HG03159 (cell line): ENCODE results near the gene TMEM201.
"Not testable (repeated sequence)": the region's sequence is repeated elsewhere in the genome, so short reads cannot be mapped to it uniquely, and the experiment has no call there.

ENCODE experiments used
- ATAC-seq: cut with Tn5 transposase; IDR thresholded peaks from one replicate; pipeline ENCODE4 v1.9.1; 2021; ENCODE audit warnings: mild to moderate bottlenecking, moderate library complexity; ENCODE audit not compliant: unreplicated experiment

TMEM201 gene

DNA sequence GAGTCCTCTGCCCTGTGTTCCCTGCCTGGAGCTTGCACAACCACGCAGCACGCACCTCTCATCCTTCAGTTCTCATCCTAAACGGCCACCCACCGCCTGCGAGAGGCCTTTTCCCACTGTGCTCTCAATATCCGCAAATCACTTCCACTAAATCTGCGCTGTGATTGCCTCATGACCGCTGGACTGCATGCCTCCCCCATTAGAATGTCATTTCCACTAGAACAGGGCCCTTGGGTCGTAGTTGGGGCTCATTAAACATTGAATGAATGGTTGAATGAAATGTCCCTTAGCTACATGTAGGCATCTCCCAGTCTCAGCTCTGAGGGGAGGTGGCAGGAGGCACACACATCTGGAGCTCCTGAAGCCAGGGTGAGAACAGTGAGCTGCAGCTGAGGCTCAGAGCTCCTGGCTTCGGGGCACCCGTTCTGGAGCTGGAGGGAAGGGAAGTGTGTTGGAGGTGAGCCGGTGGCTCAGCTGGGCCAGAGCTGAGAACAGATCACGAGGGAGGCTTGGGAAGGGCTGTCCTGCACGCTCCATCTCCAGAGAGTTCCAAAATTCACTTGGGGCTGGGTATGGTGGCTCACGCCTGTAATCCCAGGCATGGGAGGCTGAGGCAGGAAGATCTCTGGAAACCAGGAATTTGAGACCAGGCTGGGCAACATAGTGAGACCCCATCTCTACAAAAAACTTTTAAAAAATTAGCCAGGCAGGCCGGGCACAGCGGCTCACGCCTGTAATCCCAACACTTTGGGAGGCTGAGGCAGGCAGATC, 30.4 kb downstream of the TMEM201 start:
- ATAC-seq: no peak

DNA sequence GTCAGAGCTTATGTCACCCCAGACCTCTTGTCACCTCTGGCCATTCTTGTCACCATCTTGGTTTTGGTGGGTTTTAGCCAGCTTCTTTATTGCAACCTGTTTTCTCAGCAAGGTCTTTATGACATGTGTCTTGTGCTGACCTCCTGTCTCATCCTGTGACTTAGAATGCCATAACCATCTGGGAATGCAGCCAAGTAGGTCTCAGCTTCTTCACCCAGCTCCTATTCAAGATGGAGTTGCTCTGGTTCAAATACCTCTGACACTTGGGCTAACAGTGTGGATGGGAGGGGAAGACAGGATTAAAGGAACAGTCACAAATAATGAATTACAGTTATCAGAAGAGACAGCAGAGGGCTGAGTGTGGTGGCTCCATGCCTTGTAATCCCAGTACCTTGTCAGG, 32.3 kb downstream of the TMEM201 start:
- ATAC-seq: no peak

DNA sequence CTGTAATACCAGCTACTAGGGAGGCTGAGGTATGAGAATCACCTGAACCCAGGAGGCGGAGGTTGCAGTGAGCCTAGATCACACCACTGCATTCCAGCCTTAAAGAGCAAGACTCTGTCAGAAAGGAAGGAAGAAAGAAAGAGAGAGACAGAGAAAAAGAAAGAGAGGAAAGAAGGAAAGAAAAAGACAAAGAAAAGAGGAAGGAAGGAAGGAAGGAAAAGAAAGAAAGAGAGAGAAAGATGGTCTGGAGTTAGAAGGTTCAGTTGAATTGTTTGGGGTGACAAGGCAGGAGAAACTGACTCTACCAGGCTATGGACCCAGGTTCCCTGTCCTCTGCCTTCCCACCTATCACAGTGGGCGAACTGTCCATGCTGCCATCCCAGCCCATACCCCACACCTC, 35.4 kb downstream of the TMEM201 start:
- no peak for ATAC-seq

DNA sequence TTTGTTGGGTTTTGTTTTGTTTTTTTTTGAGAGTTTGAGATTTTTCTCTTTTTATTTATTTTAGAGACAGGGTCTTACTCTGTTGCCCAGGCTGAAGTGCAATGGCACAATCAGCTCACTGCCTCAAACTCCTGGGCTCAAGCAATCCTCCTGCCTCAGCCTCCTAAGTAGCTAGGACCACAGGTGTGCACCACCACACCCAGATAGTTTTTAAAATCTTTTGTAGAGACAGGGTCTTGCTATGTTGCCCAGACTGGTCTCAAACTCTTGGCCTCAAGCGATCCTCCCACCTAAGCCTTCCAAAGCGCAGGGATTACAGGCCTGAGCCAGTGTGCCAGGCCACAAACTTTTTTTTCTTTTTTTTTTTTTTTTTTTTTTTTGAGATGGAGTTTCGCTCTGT, 36.3 kb downstream of the TMEM201 start:
- ATAC-seq: not testable (repeated sequence)

DNA sequence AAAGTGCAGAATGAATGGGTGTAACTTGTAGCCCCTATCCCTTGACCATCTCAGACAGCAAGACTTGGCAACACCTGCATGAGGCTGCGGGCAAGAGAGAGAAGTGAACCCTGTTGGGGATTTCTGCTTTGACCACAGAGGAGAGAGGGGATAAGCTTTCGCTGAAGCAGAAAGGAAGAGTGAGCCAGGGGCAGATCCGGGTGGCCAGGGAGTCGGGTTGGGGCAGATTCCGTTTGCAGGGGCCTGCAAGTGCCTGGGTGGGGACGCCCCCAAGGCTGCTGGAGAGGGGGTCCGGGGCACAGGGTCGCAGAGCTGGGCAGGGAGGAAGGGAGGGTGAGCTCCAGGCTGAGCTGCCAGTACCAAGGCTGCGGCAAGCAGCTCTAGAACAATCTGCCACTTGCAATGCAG, 37.5 kb downstream of the TMEM201 start:
- ATAC-seq: peak; percentile 42

DNA sequence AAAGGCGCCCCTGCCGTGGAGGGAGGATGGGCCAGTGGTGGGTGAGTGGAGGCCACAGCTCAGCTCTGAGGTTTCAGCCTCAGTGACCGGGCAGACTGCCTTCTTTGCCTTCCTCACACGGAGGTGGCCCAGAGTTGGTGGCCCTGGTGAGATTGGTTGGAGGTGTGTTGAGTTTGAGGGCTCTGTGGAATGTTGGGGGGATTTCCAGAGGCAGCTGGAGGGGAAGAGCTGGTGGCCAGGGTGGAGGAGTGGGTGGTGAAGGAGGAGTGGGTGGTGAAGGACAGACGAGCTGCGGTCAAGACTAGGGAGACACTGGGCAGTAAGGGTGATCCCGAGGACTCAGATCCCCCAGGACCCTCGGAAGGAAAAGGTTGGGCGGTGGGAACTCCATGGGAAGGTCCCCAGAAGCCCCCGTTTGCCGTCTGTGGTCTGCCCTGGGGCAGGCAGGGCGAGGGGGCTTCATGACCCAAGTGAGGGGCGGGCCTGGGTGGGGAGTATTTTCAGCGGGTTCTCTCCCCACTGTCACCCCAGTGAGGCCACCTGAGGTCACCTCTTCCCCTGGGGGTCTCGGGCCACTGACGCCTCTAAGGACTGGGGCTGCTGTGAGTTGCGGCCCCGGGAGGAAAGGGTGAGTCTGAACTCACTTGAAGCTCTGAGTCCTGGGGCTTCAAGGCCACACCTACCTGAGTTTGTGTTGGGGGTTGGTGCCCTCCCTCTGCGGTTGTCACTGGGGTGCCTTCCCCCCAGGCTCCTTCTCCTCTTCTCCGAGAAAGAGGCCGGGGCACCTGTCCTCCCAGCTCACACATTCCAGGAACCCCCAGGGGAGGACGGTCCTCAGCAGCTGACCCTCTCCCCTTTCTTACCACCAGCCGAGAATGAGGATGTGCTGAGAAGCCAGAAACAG, 40.1 kb downstream of the TMEM201 start:
- no peak for ATAC-seq

DNA sequence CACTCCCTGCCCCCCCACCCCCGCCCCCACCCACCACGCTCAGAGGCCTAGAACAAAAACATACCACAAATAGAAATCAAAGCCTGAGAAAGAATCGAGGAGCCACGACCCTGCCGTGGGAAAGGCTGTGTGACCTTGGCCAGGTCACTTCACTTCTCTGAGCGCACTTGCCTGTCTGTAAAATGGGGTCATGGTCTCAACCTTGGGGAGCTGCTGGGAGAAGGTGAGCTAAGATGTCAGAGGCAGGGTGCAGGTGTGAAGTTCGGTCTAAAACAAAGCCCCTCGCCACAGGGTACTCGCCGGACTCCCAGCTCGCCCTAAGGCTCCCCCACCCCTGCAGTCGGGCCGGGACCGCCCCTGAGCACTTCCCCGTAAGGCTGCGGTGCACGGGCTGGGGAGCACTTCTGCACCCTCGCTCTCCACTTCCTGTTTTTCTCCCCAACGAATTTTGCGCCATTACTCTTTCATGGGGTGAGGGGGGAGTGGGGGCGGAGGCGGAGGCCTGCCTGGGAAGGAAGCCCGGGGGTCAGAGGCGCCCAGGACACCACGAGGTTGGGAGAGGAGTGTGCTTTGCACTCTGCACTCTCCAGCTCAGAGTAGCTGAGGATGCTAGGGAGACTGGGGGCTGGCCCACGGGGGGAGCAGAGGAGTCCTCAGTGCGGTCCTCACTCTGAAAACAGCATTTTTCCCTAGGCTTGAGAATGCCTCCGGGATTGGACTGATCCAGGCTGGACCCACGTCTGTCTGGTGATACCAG, 40.9 kb downstream of the TMEM201 start:
- no peak for ATAC-seq

DNA sequence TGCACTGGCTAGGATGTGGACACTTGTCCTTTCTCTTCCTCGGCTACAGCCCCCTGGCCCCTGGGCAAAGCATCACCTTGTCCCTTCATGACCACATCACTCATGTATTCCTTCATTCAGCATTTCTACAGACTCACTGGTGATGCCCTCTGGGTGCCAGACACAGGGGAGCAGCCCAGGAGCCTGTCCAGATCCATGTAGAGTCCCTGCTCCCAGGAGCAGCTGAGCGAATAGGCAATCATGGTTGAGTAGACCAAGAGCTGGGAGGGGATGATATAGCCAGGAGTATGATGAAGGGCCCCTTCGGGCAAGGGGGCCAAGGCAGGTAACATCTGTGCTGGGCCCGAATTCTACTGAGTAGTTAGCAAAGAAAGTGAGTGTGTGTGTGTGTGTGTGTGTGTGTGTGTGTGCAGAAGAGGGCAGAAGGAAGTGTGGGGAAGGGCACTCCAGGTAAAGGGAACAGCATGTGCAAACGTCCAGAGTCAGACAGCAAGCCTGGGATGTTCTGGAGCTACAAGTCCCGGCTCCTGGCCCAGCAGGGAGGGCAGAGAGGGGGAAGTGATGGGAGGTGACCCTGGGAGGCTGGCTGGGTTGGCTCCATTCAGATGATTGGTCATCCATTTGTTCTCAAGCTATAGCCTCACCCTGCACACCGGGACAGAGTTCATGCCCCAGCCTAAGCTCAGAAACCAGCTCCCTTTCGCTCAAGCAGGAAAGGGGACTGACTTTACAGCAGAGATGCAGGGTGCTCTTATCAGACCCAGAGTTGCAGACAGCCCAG, 41.8 kb downstream of the TMEM201 start:
- no peak for ATAC-seq

DNA sequence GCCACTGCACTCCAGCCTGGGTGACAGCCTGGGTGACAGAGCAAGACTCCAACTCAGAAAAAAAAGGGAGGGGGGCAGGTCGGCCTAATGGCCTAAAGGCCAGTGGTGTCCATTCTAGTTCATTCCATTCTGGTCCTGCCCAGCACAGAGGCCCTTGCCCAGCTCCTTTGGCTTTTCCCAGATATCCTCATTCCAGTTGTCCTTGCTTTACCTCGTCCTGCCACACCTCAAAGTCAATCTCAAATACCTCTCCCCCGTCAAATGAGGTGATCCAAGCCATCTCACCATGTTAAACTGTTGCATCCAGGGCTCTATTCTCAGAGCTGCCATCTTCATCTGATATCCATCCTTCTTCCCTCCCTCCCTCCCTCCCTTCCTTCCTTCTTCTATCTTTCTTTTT, 42.9 kb downstream of the TMEM201 start:
- no peak for ATAC-seq

DNA sequence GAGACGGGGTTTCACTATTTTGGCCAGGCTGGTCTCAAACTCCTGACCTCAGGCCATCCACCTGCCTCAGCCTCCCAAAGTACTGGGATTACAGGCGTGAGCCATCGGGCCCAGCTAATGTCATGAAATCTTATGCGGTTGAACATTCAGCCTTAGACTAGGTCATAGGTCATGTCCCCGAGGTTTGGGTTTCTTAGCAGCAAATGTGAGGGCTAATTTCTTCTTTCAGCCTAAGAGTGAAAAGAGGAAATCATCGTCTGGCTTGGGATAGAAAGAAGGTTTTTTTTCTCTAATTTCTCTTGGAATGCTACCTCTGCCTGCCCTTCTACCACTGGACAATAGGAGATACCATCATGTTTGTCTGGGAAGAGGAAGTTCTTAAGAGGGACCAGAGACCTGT, 44.8 kb downstream of the TMEM201 start:
- ATAC-seq: no peak

DNA sequence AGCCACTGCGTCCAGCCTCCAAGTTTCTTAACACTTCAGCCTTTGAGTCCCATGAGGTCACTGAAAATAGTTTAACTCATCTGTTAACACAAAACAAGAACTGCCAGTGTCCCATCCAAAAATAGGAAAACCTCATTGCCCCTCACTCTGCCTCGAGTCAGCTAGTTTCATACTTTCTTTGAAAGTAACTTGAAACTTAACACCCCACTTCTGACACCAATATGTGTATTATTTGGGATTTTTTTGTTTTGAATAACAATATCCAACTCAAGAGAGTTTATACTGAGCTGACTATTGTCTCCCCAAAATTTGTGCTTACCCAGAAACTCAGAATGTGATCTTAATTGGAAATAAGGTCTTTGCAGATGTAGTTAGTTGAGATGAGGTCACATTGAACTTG, 45.9 kb downstream of the TMEM201 start:
- no peak for ATAC-seq

DNA sequence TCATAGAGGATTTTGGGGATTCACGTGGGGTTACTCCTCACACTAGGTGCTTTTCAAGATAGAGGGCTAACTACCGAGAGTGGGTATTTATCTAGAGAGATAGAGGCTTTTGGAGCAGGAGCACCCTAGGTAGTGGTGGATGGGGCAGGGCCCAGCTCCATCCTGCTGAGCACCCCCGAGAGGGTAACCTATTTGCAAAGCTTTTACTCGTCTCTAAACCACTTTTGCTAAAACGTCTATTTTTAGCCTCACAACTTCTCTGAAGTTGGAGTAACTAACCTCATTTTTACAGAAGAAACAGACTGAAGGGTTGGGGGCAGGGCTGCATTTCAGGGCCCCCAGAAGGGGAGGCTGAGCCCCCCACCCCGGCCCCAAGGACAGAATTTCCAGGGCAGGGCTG, 50.5 kb downstream of the TMEM201 start:
- no peak for ATAC-seq

DNA sequence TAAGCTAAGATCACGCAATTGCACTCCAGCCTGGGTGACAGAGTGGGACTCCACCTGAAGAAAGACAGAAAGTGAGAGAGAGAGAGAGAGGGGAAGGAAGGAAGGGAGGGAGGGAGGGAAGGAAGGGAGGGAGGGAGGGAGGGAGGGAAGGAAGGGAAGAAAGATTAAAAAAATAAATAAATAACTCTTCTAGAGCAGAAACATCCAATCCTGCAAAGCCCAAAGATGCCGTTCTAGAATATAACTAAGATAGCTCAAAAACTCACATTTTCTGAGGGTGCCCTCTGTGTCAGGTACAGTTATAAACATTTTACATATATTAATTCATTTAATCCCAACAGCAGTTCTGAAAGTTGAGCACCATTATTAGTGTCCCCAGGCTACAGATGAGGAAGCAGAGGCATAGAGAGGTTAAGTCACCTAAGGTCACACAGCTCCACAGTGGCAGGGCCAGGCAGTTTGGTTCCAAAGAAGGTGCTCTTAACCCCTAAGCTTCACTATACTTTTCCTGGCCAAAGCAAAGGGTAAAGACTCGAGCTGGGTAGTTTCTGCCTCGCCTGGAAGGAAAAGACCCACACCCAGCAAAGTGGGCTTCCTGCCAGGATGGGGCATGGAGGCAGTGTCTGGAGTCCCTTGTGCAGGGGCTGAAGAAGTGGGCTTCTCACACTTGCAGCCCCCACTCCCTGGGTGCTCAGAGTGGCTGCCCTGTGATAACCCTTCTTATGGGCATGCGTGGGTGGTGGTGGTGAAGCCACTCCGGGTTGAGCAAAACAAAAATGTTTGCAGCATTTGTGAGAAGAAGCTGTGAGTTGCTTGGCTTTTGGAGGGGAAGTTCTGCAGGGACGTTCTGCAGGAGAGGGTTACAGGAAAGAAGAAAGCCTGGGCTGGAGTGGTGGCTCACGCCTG, 54.9 kb downstream of the TMEM201 start:
- ATAC-seq: no peak

DNA sequence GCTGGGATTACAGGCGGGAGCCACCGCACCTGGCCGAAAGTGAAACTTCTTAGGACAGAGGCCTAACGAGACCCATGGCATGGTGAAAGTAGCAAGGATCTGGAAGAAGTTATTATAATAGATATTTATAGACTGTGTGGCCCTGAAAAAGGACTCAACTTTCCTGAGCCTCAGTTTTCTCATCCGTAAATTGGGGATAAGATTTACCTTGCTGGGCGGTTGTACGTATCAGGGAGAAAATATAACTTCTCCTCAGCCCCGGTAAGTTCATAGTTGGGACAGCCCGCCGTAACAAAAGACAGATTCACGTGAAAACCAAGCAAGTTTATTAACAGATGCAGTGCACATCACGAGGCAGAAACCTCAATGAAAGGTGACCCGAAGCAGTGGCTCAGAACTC, 57.3 kb downstream of the TMEM201 start:
- ATAC-seq: no peak

DNA sequence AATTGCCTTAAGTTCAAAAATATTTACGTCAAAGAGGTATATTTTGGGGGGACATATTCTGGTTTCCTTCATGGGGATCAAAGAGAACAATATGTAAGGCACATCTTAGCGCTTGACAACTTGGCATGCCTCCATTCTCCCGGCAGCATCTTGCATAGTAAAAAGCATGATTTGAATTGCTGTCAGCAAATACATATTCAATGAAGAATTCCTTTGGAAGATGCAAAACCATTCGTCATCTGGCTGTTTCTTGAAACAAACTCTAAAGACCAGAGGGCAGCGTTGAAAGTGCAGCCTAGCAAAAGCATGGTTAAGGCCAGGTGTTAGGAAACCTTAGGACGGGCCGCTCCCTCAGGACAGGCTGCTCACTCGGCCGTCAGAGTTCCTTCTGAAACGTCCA, 59.5 kb downstream of the TMEM201 start:
- ATAC-seq: no peak

DNA sequence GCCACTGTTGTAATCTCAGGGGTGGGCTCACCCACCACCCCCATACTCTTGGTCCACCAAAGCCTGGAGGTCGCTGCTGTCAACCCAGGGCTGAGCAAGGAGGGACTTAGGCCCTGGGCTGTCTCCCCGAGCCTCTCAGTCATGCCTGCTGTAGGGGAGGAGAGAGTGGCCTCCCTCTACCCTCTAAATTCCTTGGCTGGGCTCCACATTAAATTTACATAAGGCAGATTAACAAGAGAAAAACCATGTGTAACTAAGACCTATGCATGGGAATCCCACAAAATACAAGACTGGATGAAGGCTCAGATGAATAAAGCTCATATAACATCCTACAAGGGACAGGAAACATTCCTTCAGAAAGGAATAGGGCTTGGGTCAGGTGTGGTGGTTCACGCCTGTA, 61.1 kb downstream of the TMEM201 start:
- no peak for ATAC-seq

DNA sequence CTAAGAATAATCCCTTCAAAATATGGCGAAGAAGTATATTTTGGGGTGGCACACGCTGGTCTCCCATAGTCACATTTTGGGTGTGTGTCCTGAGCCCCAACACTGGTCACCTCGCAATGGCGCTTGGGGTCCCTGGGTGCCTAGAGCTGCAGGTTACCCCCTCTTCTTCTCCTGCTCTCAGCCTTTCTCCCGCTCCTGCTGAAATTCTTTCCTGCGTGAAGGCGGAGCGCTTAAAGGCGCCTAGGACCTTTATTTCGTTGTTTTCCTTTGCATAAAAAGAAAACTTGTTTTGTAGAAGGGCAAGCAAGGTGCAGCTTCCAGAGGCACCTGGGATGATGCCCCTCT, 62.5 kb downstream of the TMEM201 start:
- no peak for ATAC-seq

DNA sequence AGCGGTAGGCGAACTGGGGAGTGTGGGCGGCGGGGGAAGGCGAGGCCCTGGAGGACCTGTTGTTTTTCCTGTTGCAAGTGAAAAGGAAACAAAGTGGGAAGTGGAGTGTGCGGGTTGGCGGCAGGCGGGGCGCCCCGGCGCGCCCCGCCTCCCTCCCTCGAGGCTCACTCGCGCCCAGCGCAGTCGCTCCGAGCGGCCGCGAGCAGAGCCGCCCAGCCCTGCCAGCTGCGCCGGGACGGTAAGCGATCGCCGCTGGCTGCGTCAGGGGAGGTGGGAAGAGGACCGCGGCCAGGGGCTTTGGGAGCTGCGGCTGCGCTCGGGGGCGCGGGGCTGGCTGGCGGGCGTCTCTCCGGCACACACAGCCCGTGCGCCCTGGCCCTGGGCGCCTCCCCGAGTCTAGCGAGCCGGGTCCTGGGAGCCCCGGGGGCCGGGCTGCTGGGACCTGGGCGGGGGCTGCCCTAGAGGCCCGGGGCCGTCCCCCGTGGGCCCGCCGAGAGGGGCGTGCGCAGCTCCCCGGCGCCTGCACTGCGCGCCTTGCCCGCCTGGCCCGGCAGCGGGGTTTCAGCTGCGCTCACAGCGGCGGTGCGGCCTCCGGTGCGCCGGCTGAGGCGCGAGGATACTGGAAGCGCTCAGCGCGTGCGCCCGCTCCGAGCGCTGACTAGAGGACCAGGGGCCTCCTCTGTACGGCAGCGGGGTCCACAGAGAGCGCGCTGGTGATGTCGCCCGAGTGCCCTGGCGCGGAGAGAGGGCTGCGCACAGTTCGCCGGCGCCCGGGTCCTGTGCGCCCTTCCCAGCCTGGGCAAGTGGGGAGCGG, 63.1 kb downstream of the TMEM201 start, which contains the start of gene PIK3CD:
Gene PIK3CD (plus strand): TSS at position 167 of the 814 bp plus-strand sequence. CDS start 58,725 bp downstream, outside the sequence.
- no peak for ATAC-seq
